Measurements from ENCODE around the gene MAL. TPM values are rescaled to one million over a fixed set of nuclear protein-coding genes. Genes with fewer than 3 reads are reported as not detected.

MAL gene
- total and polyA plus RNA-seq, 2 of the 4 experiments (the other 2 are of a cell fraction) = not detected

- no TSS peak for BruUV-seq (replicated peaks)
- Histone ChIP-seq H4K91ac (ENCODE audit: insufficient read depth, low read depth, low read length) (no peak overlapping the region), H3K9ac (ENCODE audit: low read depth, low read length) (no peak overlapping the region), H2AFZ (replicated peaks; ENCODE audit: low read length, poor library complexity) (no peak overlapping the region), H2BK5ac (ENCODE audit: low read depth, low read length, poor library complexity, severe bottlenecking) (no peak overlapping the region), H2AK9ac (replicated peaks; ENCODE audit: low read depth, low read length, poor library complexity) (no peak overlapping the region), H4K5ac (ENCODE audit: low read depth, low read length) (no peak overlapping the region), H3K27me3 (ENCODE audit: control insufficient read depth, insufficient read depth, low read length) (peaks cover 11% of the 10 kb centered on the region), H3K4me2 (ENCODE audit: low read depth, low read length) (no peak overlapping the region), H3K9me3 (ENCODE audit: control insufficient read depth, insufficient read depth, low read length) (no peaks in the 10 kb centered on the region), H2BK120ac (ENCODE audit: low read depth, low read length) (no peak overlapping the region), H4K20me1 (ENCODE audit: insufficient read depth, low read length) (no peaks in the 10 kb centered on the region), H2BK20ac (ENCODE audit: low read depth, low read length) (no peak overlapping the region), H3K4me1 (ENCODE audit: control insufficient read depth, insufficient read depth, low read length) (no peaks in the 10 kb centered on the region), H3K4ac (ENCODE audit: low read depth, low read length) (no peak overlapping the region), H3K27ac (ENCODE audit: insufficient read depth, low read length) (no peak overlapping the region), H3K14ac (replicated peaks; ENCODE audit: low read depth, low read length) (no peak overlapping the region), H3K9me1 (ENCODE audit: insufficient read depth, low read length) (no peaks in the 10 kb centered on the region), H4K8ac (ENCODE audit: low read depth in 2 of 2, low read length in 2 of 2) (no peak overlapping the region), H3K18ac (ENCODE audit: low read depth, low read length) (no peak overlapping the region), H2BK15ac (ENCODE audit: low read depth, low read length) (no peak overlapping the region), H2AK5ac (ENCODE audit: low read depth, low read length) (no peak overlapping the region), H3K4me3 (ENCODE audit: insufficient read depth, low read depth, low read length) (no peak overlapping the region), H3K36me3 (ENCODE audit: control insufficient read depth, insufficient read depth, low read length) (no peaks in the 10 kb centered on the region), H3K79me1 (ENCODE audit: low read depth in 1 of 2, low read length in 2 of 2) (no peaks in the 10 kb centered on the region), H3K23ac (ENCODE audit: low read depth, low read length) (no peak overlapping the region), H3K56ac (ENCODE audit: extremely low read depth, insufficient read depth, low read length) (no peak overlapping the region)
- DNase-seq = peak; percentile 70
- intact Hi-C loops (cut with micrococcal nuclease) = no loop called here
- WGBS, 2 experiments (ENCODE audit: extremely low coverage in 2 of 2, insufficient read length in 1 of 2) = no CpG with 5 or more reads among the region's 3 CpGs
- peak; percentile 96 for ATAC-seq (ENCODE audit: low read depth)
- in situ Hi-C loops (cut with MboI; ENCODE audit: low sequenced_read_pairs) = no loop called here
- TF ChIP-seq CTCF (conservative IDR thresholded peaks at IDR 0.05; ENCODE audit: low read depth, low read length) (peak; percentile 63), NFE2L2 (IDR thresholded peaks at IDR 0.05; ENCODE audit: low read depth, low read length) (no peak), CEBPB (IDR thresholded peaks at IDR 0.05; ENCODE audit: low read depth, low read length) (no peak), FOS (IDR thresholded peaks at IDR 0.05; ENCODE audit: low read depth, low read length) (no peak), RAD21 (IDR thresholded peaks at IDR 0.05; ENCODE audit: low read length) (peak; percentile 42), SMC3 (IDR thresholded peaks at IDR 0.05; ENCODE audit: low read depth, low read length) (0 out of 2 replicates have a peak, but pooled peaks have one; percentile 23)
- dilution Hi-C loops (cut with HindIII; ENCODE audit: low sequenced_read_pairs, unreplicated experiment) = no loop called here
- CTCF ChIA-PET = interaction anchor here (0.7 to 1.1 kb wide), 7 partner anchors 8 to 93 kb away, joined by 3 to 4 read pairs (median 3); no protein-coding TSS in a partner anchor
- POLR2A ChIA-PET (ENCODE audit: unreplicated experiment) = no interaction called here
These were observed 39.0 kb upstream of the MAL start for GRCh38 chr2:94986392-94986963.

Measured in IMR-90 (cell line).